K562 (cell line): Measurements from ENCODE around the gene LMNA. TPM values are rescaled to one million over a fixed set of nuclear protein-coding genes. Genes with fewer than 3 reads are reported as not detected.

Experiments used
- ATAC-seq: fragments of 200-7000 bp; cut with Tn5 transposase; 3 replicates; pipeline ENCODE4 v1.9.1; 2020; ENCODE audit warnings: moderate library complexity
- BruUV-seq: library from RNA; stranded (reverse); fragments of 400-500 nt; replicated peaks from 2 replicates; lab custom pipeline; 2021; lab: Mats Ljungman, UMichigan
- CTCF ChIA-PET: fragments of 300-600 bp; formaldehyde crosslinking; extraction: SDS; loops from one replicate; lab custom pipeline; 2021; ENCODE audit warnings: low intra/inter-chr PET ratio; lab: Yijun Ruan, JAX
- POLR2A ChIA-PET: fragments of 300-600, 350-650 bp; sonication (Branson Sonifier 250); formaldehyde crosslinking; extraction: SDS; loops from one replicate; lab custom pipeline; 2021; ENCODE audit warnings: antibody characterized with exemption, inconsistent platforms; lab: Yijun Ruan, JAX
- DNase-seq, 4 experiments: peaks; one replicate each; pipeline versions ENCODE4 v3.0.0 to v3.0.0-alpha.2; 2011 to 2018; ENCODE audit warnings: low spot score in 3 of 4, mixed read lengths in 3 of 4; ENCODE audit errors: extremely low read depth in 1 of 4
- FAIRE-seq: peaks from 2 replicates; lab custom pipeline; 2011; peaks lifted over from hg19 to GRCh38; lab: Jason Lieb, UNC
- H2AFZ ChIP-seq: 2 replicates; pipeline ENCODE4 v1.6.0; 2011; ENCODE audit warnings: low read depth, low read length, control low read depth, inconsistent platforms
- H3K27ac ChIP-seq: fragments of 200-600 bp; 3 replicates; pipeline ENCODE4 v1.8.0; 2011; ENCODE audit warnings: low read depth, mild to moderate bottlenecking, control low read depth, inconsistent platforms, low read length, moderate library complexity, mixed read lengths; ENCODE audit errors: extremely low read depth
- H3K27me3 ChIP-seq, 2 experiments: fragments of 300-600 bp in 1 of 2; 2 replicates in 1 of 2; 3 replicates in 1 of 2; pipeline versions ENCODE4 v1.6.0 to v1.8.0; 2011; ENCODE audit warnings: inconsistent platforms in 2 of 2, low read length in 2 of 2, mild to moderate bottlenecking in 1 of 2, mixed read lengths in 1 of 2, moderate library complexity in 1 of 2; ENCODE audit not compliant: control insufficient read depth in 2 of 2, insufficient read depth in 2 of 2
- H3K36me3 ChIP-seq: fragments of 300-600 bp; 3 replicates; pipeline ENCODE4 v1.8.0; 2011; ENCODE audit warnings: mild to moderate bottlenecking, low read length, inconsistent platforms; ENCODE audit not compliant: control insufficient read depth, insufficient read depth
- H3K4me1 ChIP-seq, 2 experiments: fragments of 200-600 bp in 1 of 2; replicated peaks in 1 of 2; 2 replicates in 1 of 2; 3 replicates in 1 of 2; pipeline versions ENCODE4 v1.5.1 to v1.8.0; 2011; ENCODE audit warnings: inconsistent platforms in 2 of 2, low read length in 2 of 2, mild to moderate bottlenecking in 1 of 2, mixed read lengths in 1 of 2, moderate library complexity in 1 of 2; ENCODE audit not compliant: control insufficient read depth in 2 of 2, insufficient read depth in 2 of 2
- H3K4me2 ChIP-seq: 2 replicates; pipeline ENCODE4 v1.6.1; 2011; ENCODE audit warnings: low read length, control low read depth, inconsistent platforms, mixed read lengths; ENCODE audit not compliant: insufficient read depth
- H3K4me3 ChIP-seq: fragments of 200-600 bp; sonication (generic), shearing (Covaris generic); 2 replicates; pipeline ENCODE4 v1.5.1; 2016; ENCODE audit warnings: control low read depth, inconsistent platforms
- H3K79me2 ChIP-seq: fragments of 200-600 bp; 3 replicates; pipeline ENCODE4 v1.8.0; 2011; ENCODE audit warnings: low read length, inconsistent platforms; ENCODE audit not compliant: control insufficient read depth, insufficient read depth
- H3K9ac ChIP-seq, 2 experiments: 2 replicates each; pipeline versions ENCODE4 v1.6.0 to v1.6.1; 2011; ENCODE audit warnings: low read depth in 2 of 2, low read length in 2 of 2, control low read depth in 1 of 2, inconsistent platforms in 1 of 2, mild to moderate bottlenecking in 1 of 2, mixed read lengths in 1 of 2; ENCODE audit not compliant: insufficient read depth in 1 of 2
- H3K9me1 ChIP-seq: one replicate; pipeline ENCODE4 v1.6.0; 2011; ENCODE audit warnings: inconsistent platforms, mild to moderate bottlenecking, low read length, moderate library complexity; ENCODE audit not compliant: control insufficient read depth, insufficient read depth
- H3K9me3 ChIP-seq: replicated peaks from 2 replicates; pipeline ENCODE4 v1.5.1; 2011; ENCODE audit warnings: low read depth, low read length, inconsistent platforms; ENCODE audit not compliant: control insufficient read depth, insufficient read depth
- H4K20me1 ChIP-seq: replicated peaks from 2 replicates; pipeline ENCODE4 v1.6.1; 2011; ENCODE audit warnings: low read length, inconsistent platforms, mixed read lengths; ENCODE audit not compliant: control insufficient read depth, insufficient read depth
- BCOR ChIP-seq: fragments of 450-650 bp; IDR thresholded peaks from 2 replicates; pipeline ENCODE4 v1.6.1; 2016
- CTCFL ChIP-seq: IDR thresholded peaks from 2 replicates; pipeline ENCODE4 v1.6.1; 2011; ENCODE audit warnings: borderline replicate concordance, low read depth, mild to moderate bottlenecking, moderate library complexity, low read length; ENCODE audit not compliant: insufficient read depth, poor library complexity, severe bottlenecking
- EGR1 ChIP-seq: fragments of 450-650 bp; conservative IDR thresholded peaks from 2 replicates; pipeline ENCODE4 v1.6.1; 2017; ENCODE audit warnings: mild to moderate bottlenecking
- EP400 ChIP-seq: fragments of 450-650 bp; IDR thresholded peaks from 2 replicates; pipeline ENCODE4 v1.6.1; 2017; ENCODE audit warnings: antibody characterized with exemption, mild to moderate bottlenecking, moderate library complexity
- FOXK2 ChIP-seq, 2 experiments: fragments of 450-650 bp; IDR thresholded peaks in 1 of 2; conservative IDR thresholded peaks in 1 of 2; 2 replicates each; pipeline ENCODE4 v1.6.1; 2016; ENCODE audit warnings: low read depth in 2 of 2, mild to moderate bottlenecking in 1 of 2
- FOXM1 ChIP-seq, 2 experiments: fragments of 450-650 bp in 1 of 2; sonication (generic) in 1 of 2; formaldehyde crosslinking in 1 of 2; IDR thresholded peaks; 2 replicates each; pipeline versions ENCODE4 v1.6.1 to v1.9.0; 2017 to 2022; ENCODE audit warnings: low read depth in 2 of 2, mild to moderate bottlenecking in 2 of 2, missing genetic modification reagents in 1 of 2, moderate library complexity in 1 of 2
- ILF3 ChIP-seq: fragments of 450-650 bp; IDR thresholded peaks from 2 replicates; pipeline ENCODE4 v1.6.1; 2018; ENCODE audit warnings: antibody characterized with exemption, mild to moderate bottlenecking, moderate library complexity, borderline replicate concordance
- ILK ChIP-seq: fragments of 450-650 bp; IDR thresholded peaks from 2 replicates; pipeline ENCODE4 v1.6.1; 2016; ENCODE audit warnings: missing genetic modification characterization, low read depth, mild to moderate bottlenecking, missing compliant biosample characterization, moderate library complexity, borderline replicate concordance
- IRF2 ChIP-seq: sonication (generic); formaldehyde crosslinking; IDR thresholded peaks from 2 replicates; pipeline ENCODE4 v1.8.1; 2022; ENCODE audit warnings: mild to moderate bottlenecking, missing genetic modification reagents
- JUNB ChIP-seq: fragments of 450-650 bp; formaldehyde crosslinking; conservative IDR thresholded peaks from 2 replicates; pipeline ENCODE4 v1.4.0; 2020; ENCODE audit warnings: mild to moderate bottlenecking
- LEF1 ChIP-seq: fragments of 450-650 bp; IDR thresholded peaks from 2 replicates; pipeline ENCODE4 v1.6.1; 2016; ENCODE audit warnings: mild to moderate bottlenecking
- MEF2A ChIP-seq: IDR thresholded peaks from 2 replicates; pipeline ENCODE4 v1.6.1; 2011; ENCODE audit warnings: low read depth, mild to moderate bottlenecking, low read length, moderate library complexity; ENCODE audit not compliant: control insufficient read depth
- MYC ChIP-seq, 2 experiments: fragments of 250-450 bp in 1 of 2; sonication (Bioruptor Pico) in 1 of 2; IDR thresholded peaks; 2 replicates each; pipeline versions ENCODE4 v1.5.1 to v1.6.1; 2012 to 2021; ENCODE audit warnings: low read depth in 2 of 2, borderline replicate concordance in 1 of 2, improper control_type of control experiment in 1 of 2, low read length in 1 of 2, mild to moderate bottlenecking in 1 of 2, moderate library complexity in 1 of 2
- TBL1XR1 ChIP-seq, 2 experiments: IDR thresholded peaks; 2 replicates each; pipeline ENCODE4 v1.6.1; 2012; ENCODE audit warnings: improper control_type of control experiment in 2 of 2, low read length in 2 of 2, mild to moderate bottlenecking in 1 of 2
- TCF3 ChIP-seq: sonication (generic); formaldehyde crosslinking; IDR thresholded peaks from 2 replicates; pipeline ENCODE4 v1.4.0; 2020; ENCODE audit warnings: mild to moderate bottlenecking, missing genetic modification reagents
- TGIF2 ChIP-seq: sonication (generic); formaldehyde crosslinking; IDR thresholded peaks from 2 replicates; pipeline ENCODE4 v1.8.1; 2022; ENCODE audit warnings: mild to moderate bottlenecking, missing genetic modification reagents, moderate library complexity
- ZNF134 ChIP-seq: fragments of 250-450 bp; sonication (Bioruptor Pico); conservative IDR thresholded peaks from 2 replicates; pipeline ENCODE4 v1.4.0; 2020
- ZNF23 ChIP-seq: fragments of 250-450 bp; sonication (Bioruptor Pico); IDR thresholded peaks from 2 replicates; pipeline ENCODE4 v1.4.0; 2020; ENCODE audit warnings: mild to moderate bottlenecking
- ZNF347 ChIP-seq: fragments of 450-650 bp; formaldehyde crosslinking; IDR thresholded peaks from 2 replicates; pipeline ENCODE4 v1.4.0; 2020; ENCODE audit warnings: low read depth, mild to moderate bottlenecking, moderate library complexity
- ZNF77 ChIP-seq: fragments of 250-450 bp; sonication (Bioruptor Pico); IDR thresholded peaks from 2 replicates; pipeline ENCODE4 v1.5.0; 2020
- WGBS: fragments of 100-300 bp; shearing (Covaris generic); methylation state at CpG from one replicate; pipeline ENCODE4 v1.1.6; 2016; ENCODE audit warnings: low coverage, mixed read lengths; ENCODE audit not compliant: insufficient coverage; ENCODE audit errors: missing lambda C conversion rate; 5-methylcytosine and 5-hydroxymethylcytosine counted together
- in situ Hi-C: fragments of 300-500 bp; cut with MboI; formaldehyde crosslinking; loops from 4 replicates; pipeline ENCODE4 v1.15.0; 2018; ENCODE audit warnings: inconsistent platforms, mixed read lengths
- intact Hi-C: fragments of 100-400 bp; cut with micrococcal nuclease; formaldehyde crosslinking; loops from 2 replicates; pipeline ENCODE4 v1.14.2; 2022
- polyA plus RNA-seq, 8 experiments: library from polyadenylated mRNA; depleted of rRNA in 4 of 8; stranded (reverse) in 5 of 8; unstranded in 3 of 8; fragments of >200 nt; fragmentation: Nextera tagmentation in 2 of 8; fragmentation: Illumina TruSeq in 1 of 8; extraction: Ambion mirVana in 2 of 8; extraction: Trizol in 1 of 8; gene quantifications; 2 replicates each; pipeline versions ENCODE4 v1.2.1 to v1.2.3, GENCODE V29; 2011 to 2014; ENCODE audit warnings: inconsistent platforms in 1 of 8, missing spikeins in 1 of 8
- total RNA-seq, 7 experiments: library from RNA; depleted of rRNA in 6 of 7; stranded (reverse); fragments of >200 nt in 6 of 7; fragmentation: Illumina TruSeq in 2 of 7; extraction: Trizol in 2 of 7; gene quantifications; 2 replicates each; pipeline versions ENCODE4 v1.2.1 to v1.2.3, GENCODE V29; 2011 to 2021; ENCODE audit warnings: low replicate concordance in 1 of 7

LMNA gene
- total and polyA plus RNA-seq, 9 of the 15 experiments (the other 6 are each of a cell fraction or from before 2014, with no cell fraction given) = 1.00 to 347 (median 88.2) TPM

- POLR2A ChIA-PET = interaction anchor here (0.8 to 0.9 kb wide), 2 partner anchors 8 to 23 kb away, joined by 3 to 4 read pairs; no protein-coding TSS in a partner anchor
- BruUV-seq = TSS peak; percentile 72
- no peaks in the 10 kb centered on the region for H3K36me3 ChIP-seq
- in situ Hi-C loops = no loop called here
- CTCF ChIA-PET = no interaction called here
- H2AFZ ChIP-seq = no peak overlapping the region
- H3K9me1 ChIP-seq = no peaks in the 10 kb centered on the region
- no peak overlapping the region for H3K4me2 ChIP-seq
- intact Hi-C loops = loop anchor here (10.0 kb wide), 1 partner anchor 281 kb away; the partner anchor contains the start of gene RHBG
- DNase-seq (no peak), ATAC-seq (no peak), FAIRE-seq (peak; percentile 37)
- H3K27ac ChIP-seq = no peak overlapping the region
- no peaks in the 10 kb centered on the region for H3K27me3 ChIP-seq
- WGBS = 40% methylated on average over 7 of the region's 7 CpGs
- H3K79me2 ChIP-seq = peaks cover 15% of the 10 kb centered on the region
- H3K4me3 ChIP-seq = no peak overlapping the region
- H3K9me3 ChIP-seq = no peaks in the 10 kb centered on the region
- no peak overlapping the region; a peak in 1 of 4 replicates for H3K9ac ChIP-seq
- H3K4me1 ChIP-seq = peaks cover 13 to 30% of the 10 kb centered on the region in 2 experiments
- H4K20me1 ChIP-seq = no peaks in the 10 kb centered on the region
- TF ChIP-seq FOXM1 (IDR thresholded peaks at IDR 0.05; ENCODE audit: low read depth) = no peak
- TF ChIP-seq FOXM1 (CRISPR knock-in tag; IDR thresholded peaks at IDR 0.05; ENCODE audit: low read depth) = no peak
- TF ChIP-seq ZNF347 (CRISPR knock-in tag) = no peak
- no peak for TF ChIP-seq ILF3
- TF ChIP-seq TGIF2 (CRISPR knock-in tag) = no peak
- TF ChIP-seq ILK (tag) = no peak
- no peak for TF ChIP-seq EP400
- TF ChIP-seq ZNF134 = no peak
- no peak for TF ChIP-seq CTCFL
- no peak for TF ChIP-seq EGR1
- no peak for TF ChIP-seq ZNF23 (CRISPR knock-in tag)
- TF ChIP-seq ZNF77 (CRISPR knock-in tag) = no peak
- TF ChIP-seq FOXK2 (conservative IDR thresholded peaks at IDR 0.05 in 1 of 2, IDR thresholded peaks at IDR 0.05 in 1 of 2; ENCODE audit: low read depth in 2 of 2) = no peak
- TF ChIP-seq MYC (IDR thresholded peaks at IDR 0.05; ENCODE audit: low read depth, low read length) = no peak
- TF ChIP-seq MYC (CRISPR knock-in tag; IDR thresholded peaks at IDR 0.05; ENCODE audit: borderline replicate concordance, low read depth) = no peak
- no peak for TF ChIP-seq MEF2A
- no peak for TF ChIP-seq IRF2
- TF ChIP-seq JUNB (CRISPR knock-in tag) = no peak
- no peak for TF ChIP-seq LEF1
- TF ChIP-seq BCOR = peak; percentile 93
- TF ChIP-seq TCF3 (CRISPR knock-in tag) = no peak
- no peak for TF ChIP-seq TBL1XR1 (IDR thresholded peaks at IDR 0.05; ENCODE audit: low read length in 2 of 2)
Measured at GRCh38 chr1:156083800-156084790, 30.4 kb upstream of the LMNA start.
